ENCODE data around the gene TMEM126B. TPM values are rescaled to one million over a fixed set of nuclear protein-coding genes. Genes with fewer than 3 reads are reported as not detected.

The TMEM126B gene
- 55.8 to 68.0 TPM (median 60.0 TPM) in 5 replicates for total RNA-seq (2022; extraction: Qiagen RNA extraction; ENCODE audit: low read depth)

GRCh38 chr11:85627998-85628770, at the start of gene TMEM126B:
TSS of gene TMEM126B (plus strand) at chr11:85628593. CDS start at chr11:85628608, 15 bp downstream.

GRCh38 chr11:85627332-85627997, 928 bp upstream of the TMEM126B start, which contains the start of gene DLG2:
TSS of gene DLG2 (minus strand) at chr11:85627344.

GRCh38 chr11:85647604-85648299, 19.4 kb downstream of the TMEM126B start, which contains the start of gene TMEM126A:
TSS of gene TMEM126A (plus strand) at chr11:85647967. CDS start at chr11:85650256, 2,289 bp downstream.

GRCh38 chr11:85664615-85665481, 36.5 kb downstream of the TMEM126B start, which contains the start of gene CREBZF:
TSS of gene CREBZF (minus strand) at chr11:85665129. CDS start at chr11:85664875, 254 bp downstream.

GRCh38 chr11:85685820-85686459, 57.5 kb downstream of the TMEM126B start, which contains the start of gene CCDC89:
TSS of gene CCDC89 (minus strand) at chr11:85686195. CDS start at chr11:85686130, 65 bp downstream.

Other genes starting within 250 kb of the TMEM126B start
- 0.28 to 0.30 TPM (median 0.29 TPM) in 4 of 5 replicates, not detected in the other for gene DLG2, start 1.2 kb upstream of the TMEM126B start, total RNA-seq (2022; extraction: Qiagen RNA extraction; ENCODE audit: low read depth)
- gene TMEM126A, start 19.4 kb downstream of the TMEM126B start, total RNA-seq (2022; extraction: Qiagen RNA extraction; ENCODE audit: low read depth), result 54.7 to 62.8 TPM (median 60.2 TPM) in 5 replicates
- 19.8 to 31.7 TPM (median 26.9 TPM) in 5 replicates for gene CREBZF, start 36.5 kb downstream of the TMEM126B start, total RNA-seq (2022; extraction: Qiagen RNA extraction; ENCODE audit: low read depth)
- gene CCDC89, start 57.6 kb downstream of the TMEM126B start, total RNA-seq (2022; extraction: Qiagen RNA extraction; ENCODE audit: low read depth), result not detected in 5 replicates
- gene SYTL2, start 182.5 kb downstream of the TMEM126B start, total RNA-seq (2022; extraction: Qiagen RNA extraction; ENCODE audit: low read depth), result 7.6 to 16.6 TPM (median 9.1 TPM) in 5 replicates
- not detected in 5 replicates for gene CCDC83, start 226.8 kb downstream of the TMEM126B start, total RNA-seq (2022; extraction: Qiagen RNA extraction; ENCODE audit: low read depth)

All from A549 treated with GW870086 at 1 μM for 4 hours (cell line).